VCaP (cell line): ENCODE data around the gene TMEFF2.

Experiments
- H3K27ac ChIP-seq: fragments of 450-650 bp; 2 replicates; pipeline ENCODE4 v1.5.1; 2017
- CTCF ChIP-seq: fragments of 450-650 bp; conservative IDR thresholded peaks from 2 replicates; pipeline ENCODE4 v1.5.1; 2017; ENCODE audit warnings: mild to moderate bottlenecking, moderate library complexity

Gene TMEFF2

GRCh38 chr2:192183296-192183695 lies 11.4 kb downstream of the TMEFF2 start:
- H3K27ac ChIP-seq = no peak overlapping the region
- no peak for TF ChIP-seq CTCF

DNA sequence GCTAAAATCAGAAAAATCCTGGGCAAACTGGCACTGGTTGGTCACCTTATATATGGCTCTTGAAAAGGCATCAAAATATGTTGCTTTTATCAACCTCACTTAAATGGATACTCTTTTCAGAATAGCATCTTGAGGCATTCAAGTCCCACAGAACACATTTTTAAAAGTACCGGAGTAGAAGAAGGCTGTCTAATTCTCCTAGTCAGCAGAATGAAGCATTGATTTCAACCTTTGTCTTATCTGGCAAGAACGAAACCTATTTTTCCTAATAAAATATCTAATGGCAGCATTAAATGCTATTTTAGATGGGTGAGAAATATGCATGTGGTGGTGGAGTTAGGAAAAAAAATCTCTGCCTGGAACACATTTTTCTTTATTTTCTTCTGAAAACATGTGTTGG lies 27.8 kb downstream of the TMEFF2 start:
- no peak for TF ChIP-seq CTCF

GRCh38 chr2:192165842-192166241 lies 28.9 kb downstream of the TMEFF2 start:
- TF ChIP-seq CTCF = no peak
- no peak overlapping the region; the same call in 1 of the 2 replicates for H3K27ac ChIP-seq

More for the DNA sequence above, 27.8 kb downstream of the TMEFF2 start:
- H3K27ac ChIP-seq = no peak overlapping the region

- no peak overlapping the region for H3K27ac ChIP-seq
- peak; percentile 86 for TF ChIP-seq CTCF
These were observed 32.2 kb downstream of the TMEFF2 start for GRCh38 chr2:192162392-192163042.

DNA sequence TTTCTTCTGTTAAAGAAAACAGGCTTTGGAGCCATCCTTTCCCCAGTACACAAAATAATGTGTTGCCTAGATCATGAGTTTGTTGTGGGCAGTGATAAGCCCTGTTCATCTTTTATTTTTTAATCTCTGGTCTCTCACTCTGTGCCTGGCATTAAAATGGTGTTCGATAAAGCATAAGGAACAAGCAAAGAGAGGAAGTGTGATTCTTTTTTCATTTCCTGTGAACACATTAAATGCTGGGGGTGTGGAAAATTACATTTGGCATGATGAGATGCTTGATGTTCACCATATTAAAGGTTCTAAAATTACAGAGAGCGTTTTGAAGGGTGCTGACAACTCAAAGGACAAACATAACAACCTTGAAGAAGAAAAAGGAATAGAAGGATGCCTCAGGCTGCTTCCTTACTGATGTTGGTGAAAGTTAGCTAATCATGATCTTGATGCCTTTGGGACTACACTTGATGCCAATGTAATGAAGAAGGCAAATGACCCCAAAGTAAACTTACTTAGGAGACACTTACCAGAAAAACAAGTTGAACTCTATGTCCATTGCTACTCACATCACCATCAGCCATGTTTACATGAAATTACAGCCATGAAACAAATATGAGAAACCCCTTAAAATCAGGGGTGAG lies 33.0 kb downstream of the TMEFF2 start:
- peak overlapping the region; percentile 54; the same call in 1 of the 2 replicates for H3K27ac ChIP-seq
- no peak for TF ChIP-seq CTCF

- H3K27ac ChIP-seq = peak overlapping the region; percentile 54
- TF ChIP-seq CTCF = no peak
These were observed 35.0 kb downstream of the TMEFF2 start for GRCh38 chr2:192159736-192160135.

GRCh38 chr2:192159208-192159607 lies 35.5 kb downstream of the TMEFF2 start:
- peak overlapping the region; percentile 54 for H3K27ac ChIP-seq
- TF ChIP-seq CTCF = no peak
